Activated naive CD8-positive, alpha-beta T cell treated with anti-CD3 and anti-CD28 coated beads, Interleukin-2, amount 10 ng/mL, durations not matched to agents 7 days and 5 days (primary cell): Measurements from ENCODE around the gene FXYD3. TPM values are rescaled to one million over a fixed set of nuclear protein-coding genes. Genes with fewer than 3 reads are reported as not detected.
"Not testable (repeated sequence)": the region's sequence is repeated elsewhere in the genome, so short reads cannot be mapped to it uniquely, and the experiment has no call there.

ENCODE experiments used
- ATAC-seq: fragments of 150-1000 bp; cut with Tn5 transposase; one replicate; pipeline ENCODE4 v1.10.0; 2021; ENCODE audit warnings: low read depth, moderate library complexity
- POLR2A ChIA-PET: fragments of 350-600 bp; sonication (Branson Sonifier 250); formaldehyde crosslinking; loops from one replicate; lab custom pipeline; 2021; ENCODE audit warnings: antibody characterized with exemption; lab: Charles Lee
- DNase-seq: peaks from one replicate; pipeline ENCODE4 v3.0.0; 2021
- H3K27ac Mint-ChIP-seq: one replicate; pipeline ENCODE4 v1.8.0; 2022; ENCODE audit warnings: mild to moderate bottlenecking, mixed read lengths
- H3K27me3 Mint-ChIP-seq: one replicate; pipeline ENCODE4 v1.8.0; 2022; ENCODE audit warnings: mild to moderate bottlenecking, moderate library complexity, mixed read lengths
- H3K36me3 Mint-ChIP-seq: one replicate; pipeline ENCODE4 v1.8.0; 2021; ENCODE audit warnings: mild to moderate bottlenecking, mixed read lengths
- H3K4me1 Mint-ChIP-seq: one replicate; pipeline ENCODE4 v1.8.0; 2021; ENCODE audit warnings: mixed read lengths
- H3K4me3 Mint-ChIP-seq: one replicate; pipeline ENCODE4 v1.8.0; 2022; ENCODE audit warnings: mild to moderate bottlenecking, moderate library complexity, mixed read lengths
- H3K9me3 Mint-ChIP-seq: one replicate; pipeline ENCODE4 v1.8.0; 2021; ENCODE audit warnings: mixed read lengths
- total RNA-seq, 2 experiments: library from RNA; stranded (reverse); gene quantifications; one replicate each; pipeline ENCODE4 v1.2.3, GENCODE V29; 2021

FXYD3 gene
- total RNA-seq, 2 experiments from 2014 or later: not detected

GRCh38 chr19:35093430-35093829, 22.2 kb upstream of the FXYD3 start:
- H3K27ac Mint-ChIP-seq: no peak overlapping the region
- H3K4me3 Mint-ChIP-seq: no peak overlapping the region
- no peaks in the 10 kb centered on the region for H3K4me1 Mint-ChIP-seq
- no peaks in the 10 kb centered on the region for H3K36me3 Mint-ChIP-seq
- DNase-seq (no peak), ATAC-seq (no peak)
- H3K27me3 Mint-ChIP-seq: peaks cover 20% of the 10 kb centered on the region
- POLR2A ChIA-PET: no interaction called here
- no peaks in the 10 kb centered on the region for H3K9me3 Mint-ChIP-seq

GRCh38 chr19:35093941-35094647, 21.5 kb upstream of the FXYD3 start:
- Mint-ChIP-seq H3K9me3 (no peaks in the 10 kb centered on the region), H3K4me3 (no peak overlapping the region), H3K4me1 (no peaks in the 10 kb centered on the region), H3K27ac (no peak overlapping the region), H3K27me3 (peaks cover 20% of the 10 kb centered on the region), H3K36me3 (no peaks in the 10 kb centered on the region)
- POLR2A ChIA-PET: no interaction called here
- DNase-seq (no peak), ATAC-seq (no peak)

- no peaks in the 10 kb centered on the region for H3K36me3 Mint-ChIP-seq
- no peaks in the 10 kb centered on the region for H3K4me1 Mint-ChIP-seq
- no peak overlapping the region for H3K4me3 Mint-ChIP-seq
- no peak for DNase-seq
- POLR2A ChIA-PET: no interaction called here
- no peak for ATAC-seq
- H3K9me3 Mint-ChIP-seq: no peaks in the 10 kb centered on the region
- no peak overlapping the region for H3K27ac Mint-ChIP-seq
- peaks cover 16% of the 10 kb centered on the region for H3K27me3 Mint-ChIP-seq
Observed at GRCh38 chr19:35094656-35095055, 21.0 kb upstream of the FXYD3 start.

GRCh38 chr19:35095667-35096368, 19.8 kb upstream of the FXYD3 start:
- Mint-ChIP-seq H3K27me3 (peaks cover 10% of the 10 kb centered on the region), H3K4me1 (no peaks in the 10 kb centered on the region), H3K36me3 (no peaks in the 10 kb centered on the region), H3K9me3 (no peaks in the 10 kb centered on the region), H3K27ac (no peak overlapping the region), H3K4me3 (no peak overlapping the region)
- POLR2A ChIA-PET: no interaction called here
- no peak for ATAC-seq
- no peak for DNase-seq

- Mint-ChIP-seq H3K27ac (no peak overlapping the region), H3K9me3 (no peaks in the 10 kb centered on the region), H3K4me1 (no peaks in the 10 kb centered on the region), H3K27me3 (peaks cover 6% of the 10 kb centered on the region), H3K36me3 (no peaks in the 10 kb centered on the region), H3K4me3 (no peak overlapping the region)
- POLR2A ChIA-PET: no interaction called here
- DNase-seq (no peak), ATAC-seq (no peak)
Observed at GRCh38 chr19:35098413-35099049, 17.1 kb upstream of the FXYD3 start.

GRCh38 chr19:35099155-35099896, 16.3 kb upstream of the FXYD3 start:
- Mint-ChIP-seq H3K27ac (no peak overlapping the region), H3K36me3 (no peaks in the 10 kb centered on the region), H3K27me3 (peaks cover 6% of the 10 kb centered on the region), H3K4me1 (no peaks in the 10 kb centered on the region), H3K9me3 (no peaks in the 10 kb centered on the region), H3K4me3 (no peak overlapping the region)
- no peak for ATAC-seq
- POLR2A ChIA-PET: no interaction called here
- DNase-seq: no peak

- DNase-seq (no peak), ATAC-seq (no peak)
- POLR2A ChIA-PET: no interaction called here
- H3K9me3 Mint-ChIP-seq: no peaks in the 10 kb centered on the region
- H3K27me3 Mint-ChIP-seq: peaks cover 4% of the 10 kb centered on the region
- no peaks in the 10 kb centered on the region for H3K4me1 Mint-ChIP-seq
- H3K36me3 Mint-ChIP-seq: no peaks in the 10 kb centered on the region
- H3K4me3 Mint-ChIP-seq: no peak overlapping the region
- no peak overlapping the region for H3K27ac Mint-ChIP-seq
Observed at GRCh38 chr19:35099897-35100275, 15.7 kb upstream of the FXYD3 start.

GRCh38 chr19:35100588-35101533, 14.8 kb upstream of the FXYD3 start:
- no peaks in the 10 kb centered on the region for H3K36me3 Mint-ChIP-seq

GRCh38 chr19:35101949-35102348, 13.7 kb upstream of the FXYD3 start:
- H3K9me3 Mint-ChIP-seq, H3K36me3 Mint-ChIP-seq, H3K4me3 Mint-ChIP-seq, H3K27ac Mint-ChIP-seq, ATAC-seq, DNase-seq, H3K4me1 Mint-ChIP-seq, H3K27me3 Mint-ChIP-seq, POLR2A ChIA-PET: not testable (repeated sequence)

More at GRCh38 chr19:35100588-35101533, 14.8 kb upstream of the FXYD3 start:
- H3K27me3 Mint-ChIP-seq: peaks cover 4% of the 10 kb centered on the region
- POLR2A ChIA-PET: interaction anchor here (0.9 kb wide), 1 partner anchor 9 kb away, joined by 3 read pairs; no protein-coding TSS in a partner anchor
- no peaks in the 10 kb centered on the region for H3K9me3 Mint-ChIP-seq
- H3K4me3 Mint-ChIP-seq: no peak overlapping the region
- ATAC-seq (no peak), DNase-seq (no peak)
- no peak overlapping the region for H3K27ac Mint-ChIP-seq
- no peaks in the 10 kb centered on the region for H3K4me1 Mint-ChIP-seq

- POLR2A ChIA-PET, H3K27me3 Mint-ChIP-seq, H3K4me3 Mint-ChIP-seq, ATAC-seq, H3K4me1 Mint-ChIP-seq, DNase-seq, H3K9me3 Mint-ChIP-seq, H3K36me3 Mint-ChIP-seq, H3K27ac Mint-ChIP-seq: not testable (repeated sequence)
Observed at GRCh38 chr19:35103614-35104013, 12.0 kb upstream of the FXYD3 start.

GRCh38 chr19:35104361-35104760, 11.3 kb upstream of the FXYD3 start:
- POLR2A ChIA-PET: no interaction called here
- Mint-ChIP-seq H3K4me3 (no peak overlapping the region), H3K9me3 (peaks cover 3% of the 10 kb centered on the region), H3K4me1 (no peaks in the 10 kb centered on the region), H3K36me3 (peaks cover 2% of the 10 kb centered on the region), H3K27ac (no peak overlapping the region), H3K27me3 (no peaks in the 10 kb centered on the region)
- DNase-seq (no peak), ATAC-seq (no peak)

- Mint-ChIP-seq H3K9me3 (peaks cover 3% of the 10 kb centered on the region), H3K27me3 (peaks cover 4% of the 10 kb centered on the region), H3K4me1 (no peaks in the 10 kb centered on the region), H3K27ac (no peak overlapping the region), H3K36me3 (peaks cover 2% of the 10 kb centered on the region), H3K4me3 (no peak overlapping the region)
- DNase-seq: no peak
- ATAC-seq: no peak
- POLR2A ChIA-PET: no interaction called here
Observed at GRCh38 chr19:35105047-35105410, 10.6 kb upstream of the FXYD3 start.
